GM10266 (cell line): Measurements from ENCODE around the gene CLASP1.
"Not testable (repeated sequence)": the region's sequence is repeated elsewhere in the genome, so short reads cannot be mapped to it uniquely, and the experiment has no call there.

ENCODE experiments used
- DNase-seq: peaks from one replicate; pipeline ENCODE4 v3.0.0; 2012; ENCODE audit errors: extremely low spot score
- TF ChIP-seq, protein P1 (sequence below): IDR thresholded peaks from 2 replicates; pipeline ENCODE4 v1.5.1; 2012; ENCODE audit warnings: mild to moderate bottlenecking, low read depth; ENCODE audit not compliant: control insufficient read depth, insufficient read depth; ENCODE audit errors: missing control alignments

Gene CLASP1

DNA sequence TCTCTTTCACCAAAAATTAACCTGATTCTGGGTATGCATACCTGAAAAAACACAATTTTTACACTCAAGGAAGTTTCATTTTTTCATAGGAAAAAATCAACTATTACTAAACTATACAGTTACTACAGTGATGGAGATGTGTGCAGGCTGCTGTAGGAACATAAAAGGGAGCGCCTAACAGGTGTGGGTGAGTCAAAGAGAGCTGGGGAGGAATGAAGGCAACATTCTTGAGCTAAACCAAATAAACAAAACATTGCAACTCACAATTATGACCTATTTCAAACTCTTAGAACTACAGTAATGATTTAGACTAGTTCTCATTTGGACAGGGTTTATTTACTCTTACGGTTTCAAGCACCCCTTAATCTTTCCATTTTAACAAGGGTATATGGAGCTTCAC lies 13.4 kb upstream of the CLASP1 start:
- no peak for DNase-seq
- TF ChIP-seq, protein P1, sequence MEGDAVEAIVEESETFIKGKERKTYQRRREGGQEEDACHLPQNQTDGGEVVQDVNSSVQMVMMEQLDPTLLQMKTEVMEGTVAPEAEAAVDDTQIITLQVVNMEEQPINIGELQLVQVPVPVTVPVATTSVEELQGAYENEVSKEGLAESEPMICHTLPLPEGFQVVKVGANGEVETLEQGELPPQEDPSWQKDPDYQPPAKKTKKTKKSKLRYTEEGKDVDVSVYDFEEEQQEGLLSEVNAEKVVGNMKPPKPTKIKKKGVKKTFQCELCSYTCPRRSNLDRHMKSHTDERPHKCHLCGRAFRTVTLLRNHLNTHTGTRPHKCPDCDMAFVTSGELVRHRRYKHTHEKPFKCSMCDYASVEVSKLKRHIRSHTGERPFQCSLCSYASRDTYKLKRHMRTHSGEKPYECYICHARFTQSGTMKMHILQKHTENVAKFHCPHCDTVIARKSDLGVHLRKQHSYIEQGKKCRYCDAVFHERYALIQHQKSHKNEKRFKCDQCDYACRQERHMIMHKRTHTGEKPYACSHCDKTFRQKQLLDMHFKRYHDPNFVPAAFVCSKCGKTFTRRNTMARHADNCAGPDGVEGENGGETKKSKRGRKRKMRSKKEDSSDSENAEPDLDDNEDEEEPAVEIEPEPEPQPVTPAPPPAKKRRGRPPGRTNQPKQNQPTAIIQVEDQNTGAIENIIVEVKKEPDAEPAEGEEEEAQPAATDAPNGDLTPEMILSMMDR, result no peak

DNA sequence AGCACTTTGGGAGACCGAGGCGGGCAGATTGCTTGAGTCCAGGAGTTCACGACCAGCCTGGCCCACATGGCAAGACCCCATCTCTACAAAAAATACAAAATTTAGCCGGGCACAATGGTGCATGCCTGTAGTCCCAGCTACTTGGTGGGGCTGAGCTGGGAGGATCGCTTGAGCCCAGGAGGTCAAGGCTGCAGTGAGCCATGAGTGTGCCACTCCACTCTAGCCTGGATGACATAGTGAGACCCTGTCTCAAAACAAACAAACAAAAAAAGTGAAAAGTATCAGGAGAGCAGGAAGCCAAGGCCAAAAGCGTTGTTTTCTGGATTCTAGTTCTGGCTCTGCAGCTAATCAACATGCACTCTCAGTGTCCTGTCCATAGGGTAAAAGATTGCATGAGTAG lies 10.7 kb upstream of the CLASP1 start:
- DNase-seq, result no peak

DNA sequence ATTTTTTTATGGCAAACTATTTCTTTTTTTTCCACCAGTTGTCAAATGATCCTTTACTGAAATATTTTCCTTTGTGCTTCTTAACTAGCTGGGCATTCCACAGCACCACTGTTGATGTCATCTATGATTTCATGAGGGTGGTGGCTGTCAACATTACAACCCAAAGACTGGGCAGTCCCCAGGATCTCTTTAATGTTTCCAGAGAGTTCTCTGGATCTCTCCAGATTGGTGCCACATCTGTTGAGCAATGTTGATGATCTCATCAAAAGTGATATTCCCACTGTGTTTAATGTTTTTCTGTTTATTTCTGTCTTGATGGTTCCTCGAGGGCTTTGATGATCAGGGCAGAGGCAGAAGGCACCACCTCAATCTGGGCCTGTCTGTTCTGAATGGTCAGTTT lies 9.1 kb upstream of the CLASP1 start:
- not testable (repeated sequence) for DNase-seq

More for the DNA sequence above, 10.7 kb upstream of the CLASP1 start:
- TF ChIP-seq, protein P1, result no peak

DNA sequence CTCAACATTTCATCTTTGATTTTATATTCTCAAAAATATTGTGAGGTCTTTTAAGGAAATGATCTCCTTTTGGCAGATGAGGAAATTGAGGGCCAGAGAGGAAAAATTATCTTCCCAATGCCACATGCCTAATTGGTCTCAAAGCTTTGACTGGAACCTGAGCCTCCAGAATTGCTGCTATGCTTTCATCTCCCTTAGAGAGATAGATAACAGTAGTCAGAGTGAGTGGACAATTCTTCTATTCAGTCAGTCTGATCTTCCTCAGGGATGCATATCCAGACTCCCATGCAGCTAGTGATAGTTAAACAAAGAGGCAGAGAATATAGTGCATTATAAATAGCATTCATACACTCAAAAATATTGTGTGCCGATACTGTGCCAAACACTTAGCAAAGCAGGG lies 3.8 kb upstream of the CLASP1 start:
- no peak for DNase-seq
- TF ChIP-seq, protein P1, result no peak

DNA sequence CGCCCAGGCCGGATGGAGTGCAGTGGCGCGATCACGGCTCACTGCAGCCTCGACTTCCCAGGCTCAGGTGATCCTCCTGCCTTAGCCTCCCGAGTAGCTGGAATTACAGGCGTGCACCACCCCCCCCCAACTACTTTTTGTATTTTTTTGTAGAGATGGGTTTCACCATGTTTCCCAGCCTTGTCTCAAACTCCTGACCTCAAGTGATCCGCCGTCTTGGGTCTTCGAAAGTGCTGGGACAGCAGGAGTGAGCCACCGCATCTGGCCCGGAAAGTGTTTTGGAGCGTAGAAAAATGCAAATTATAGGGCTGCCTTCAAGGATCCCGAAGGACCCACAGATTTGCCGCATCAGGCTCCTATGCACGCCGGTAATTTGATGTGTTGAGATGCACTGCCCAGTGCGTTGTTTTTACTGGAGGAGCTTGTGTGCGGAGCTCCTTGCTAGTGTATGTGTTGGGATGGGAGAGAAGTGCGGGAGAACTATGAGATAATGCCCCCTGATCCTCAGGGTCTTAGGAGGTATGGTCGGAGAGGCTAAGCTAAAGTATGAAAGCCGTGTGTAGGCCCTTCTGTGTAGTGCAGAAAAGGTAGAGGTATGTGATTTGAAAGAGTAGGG lies 1.2 kb upstream of the CLASP1 start:
- TF ChIP-seq, protein P1, result no peak
- DNase-seq, result peak; percentile 15

DNA sequence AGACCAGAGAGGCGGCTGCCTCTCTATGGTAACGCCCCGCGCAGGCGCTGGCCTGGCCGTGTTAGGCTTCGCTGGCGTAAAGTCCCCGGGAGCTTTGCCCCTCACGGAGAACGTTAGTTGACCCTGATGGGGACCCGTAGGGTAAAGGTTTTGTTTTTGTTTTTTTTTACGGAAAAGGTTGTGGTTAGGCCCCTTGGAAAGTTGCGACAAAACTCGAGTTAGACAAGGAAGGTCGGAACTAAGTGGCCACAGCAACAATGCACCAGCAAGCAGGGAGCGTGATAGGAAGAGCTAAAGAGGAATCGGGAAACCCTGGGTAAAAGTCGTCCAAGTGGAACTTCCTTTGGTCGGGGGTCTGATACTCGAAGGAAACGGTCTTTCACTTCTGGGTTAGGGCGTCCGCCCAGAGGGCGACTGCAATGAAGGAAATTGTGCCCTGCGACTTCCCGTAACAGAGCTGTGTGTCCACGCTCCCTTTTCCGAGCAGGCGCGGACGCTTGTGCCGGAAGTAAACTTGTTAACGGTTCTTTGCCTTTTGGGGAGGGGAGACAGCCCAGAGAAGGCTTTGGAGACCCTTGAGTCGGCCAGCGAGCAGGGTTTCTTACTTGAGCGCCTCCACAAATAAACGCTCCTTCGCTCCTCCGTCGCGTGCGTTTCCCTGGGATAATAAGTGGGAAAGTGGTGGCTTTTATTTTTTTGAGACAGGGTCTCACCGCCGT lies 493 bp upstream of the CLASP1 start:
- TF ChIP-seq, protein P1, result no peak
- peak; percentile 95 for DNase-seq

DNA sequence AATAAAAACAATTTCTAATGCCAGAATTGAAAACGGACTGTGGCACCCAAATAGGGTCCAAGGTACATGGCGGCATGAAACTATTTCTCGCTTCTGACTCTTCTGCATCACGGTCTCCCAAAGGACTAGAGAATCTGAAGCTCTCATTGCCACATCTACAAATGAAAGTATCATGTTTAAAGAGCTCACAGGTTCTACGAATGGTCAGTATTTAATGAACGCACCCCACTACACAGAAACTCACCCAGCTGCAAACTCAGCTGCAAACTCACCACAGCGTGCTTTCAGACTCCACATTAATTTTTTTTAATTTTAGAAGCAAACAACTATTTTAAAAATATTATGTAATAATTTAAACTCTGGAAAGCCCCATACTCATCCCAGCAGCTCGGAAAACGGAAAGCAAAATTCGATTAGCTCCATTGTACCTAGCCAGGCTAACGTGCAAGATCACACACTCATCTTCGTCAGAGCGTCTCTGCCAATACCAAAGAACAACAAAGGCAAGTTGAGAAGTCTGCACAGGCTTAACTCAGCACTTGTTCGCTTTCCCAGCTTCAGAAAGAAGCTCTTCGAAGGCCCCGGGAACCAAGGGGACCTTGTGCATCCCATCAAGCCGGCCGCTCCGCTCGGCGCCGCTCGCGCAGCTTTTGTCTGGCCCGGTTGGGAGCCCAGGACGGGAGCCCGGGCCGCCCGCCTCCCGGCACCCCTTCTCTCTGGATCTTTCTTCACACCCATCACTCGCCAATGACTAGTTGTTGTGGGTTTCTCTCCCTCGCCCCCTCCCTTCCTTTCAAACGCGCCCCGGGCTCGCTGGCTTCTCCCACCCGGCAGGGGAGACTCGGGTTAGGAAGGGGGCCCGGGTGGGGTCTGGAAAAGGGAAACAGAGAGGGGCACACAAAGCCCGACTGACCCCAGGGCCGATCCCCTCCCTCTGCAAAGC lies 785 bp downstream of the CLASP1 start:
- DNase-seq, result peak; percentile 34
- TF ChIP-seq, protein P1, result no peak
